AG20443 (cell line): ENCODE data around the gene PYGL.

Experiments
- DNase-seq: peaks from one replicate; pipeline ENCODE4 v3.0.0; 2012; ENCODE audit warnings: low spot score, mixed read lengths

Gene PYGL

DNA sequence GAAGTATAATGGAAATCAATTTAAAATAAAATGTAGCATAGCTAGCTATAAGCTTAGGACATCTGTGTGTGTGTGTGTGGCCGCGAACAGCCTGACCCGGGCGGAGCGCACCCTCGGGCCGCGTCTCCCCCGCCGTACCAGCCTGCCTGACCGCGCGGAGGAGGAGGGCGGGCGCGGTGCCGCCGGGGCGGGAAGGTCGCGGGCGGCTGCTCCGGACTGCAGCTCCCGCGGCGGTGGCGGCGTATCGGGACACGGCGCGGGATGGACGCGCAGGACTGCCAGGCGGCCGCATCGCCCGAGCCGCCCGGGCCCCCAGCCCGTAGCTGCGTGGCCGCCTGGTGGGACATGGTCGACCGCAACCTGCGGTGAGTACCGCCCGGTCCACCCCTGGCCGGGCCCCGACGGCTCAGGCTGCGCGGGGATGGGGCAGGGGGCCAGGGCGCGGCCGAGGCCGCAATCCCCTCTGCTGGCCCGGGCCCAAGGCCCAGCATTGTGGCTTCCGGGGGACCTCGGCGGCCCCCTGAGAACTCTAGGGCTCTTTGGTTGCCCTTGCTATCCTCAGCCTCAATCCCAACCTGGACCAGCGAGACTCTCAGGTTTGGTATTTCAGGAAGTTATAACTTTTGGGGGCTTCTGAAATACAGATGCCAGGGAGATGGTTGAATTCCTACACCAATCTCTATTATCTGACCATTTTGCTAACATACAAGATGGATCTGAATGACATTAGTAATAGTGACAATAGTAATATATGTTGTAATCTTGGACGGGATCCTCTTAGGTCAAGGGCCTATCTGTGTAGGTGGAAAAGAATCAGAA lies 72.2 kb downstream of the PYGL start, which contains the start of gene ABHD12B:
Gene ABHD12B, plus strand, starts transcription at position 140 of the 819 bp plus-strand sequence. Its CDS starts 122 bp downstream, at position 262.
- DNase-seq, result peak; percentile 52

DNA sequence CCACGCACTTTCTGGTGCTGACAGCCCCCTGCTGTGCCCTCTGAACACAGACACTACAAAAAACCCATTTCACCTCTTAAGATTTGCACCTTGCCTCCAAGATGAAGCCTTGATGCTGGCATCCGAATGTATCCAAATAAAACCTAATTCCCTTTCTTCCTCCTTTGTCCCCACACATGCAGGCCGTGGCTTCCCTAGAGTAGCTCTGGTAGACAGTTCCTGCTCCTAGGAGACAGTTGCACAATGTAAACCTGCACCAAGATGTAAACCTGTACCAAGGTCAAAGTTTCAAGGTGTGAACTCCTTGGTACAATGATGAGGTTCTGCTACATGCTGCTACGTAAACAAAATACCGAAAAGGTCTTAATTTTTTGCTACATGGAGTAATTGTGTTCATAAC lies 73.1 kb downstream of the PYGL start:
- no peak for DNase-seq

DNA sequence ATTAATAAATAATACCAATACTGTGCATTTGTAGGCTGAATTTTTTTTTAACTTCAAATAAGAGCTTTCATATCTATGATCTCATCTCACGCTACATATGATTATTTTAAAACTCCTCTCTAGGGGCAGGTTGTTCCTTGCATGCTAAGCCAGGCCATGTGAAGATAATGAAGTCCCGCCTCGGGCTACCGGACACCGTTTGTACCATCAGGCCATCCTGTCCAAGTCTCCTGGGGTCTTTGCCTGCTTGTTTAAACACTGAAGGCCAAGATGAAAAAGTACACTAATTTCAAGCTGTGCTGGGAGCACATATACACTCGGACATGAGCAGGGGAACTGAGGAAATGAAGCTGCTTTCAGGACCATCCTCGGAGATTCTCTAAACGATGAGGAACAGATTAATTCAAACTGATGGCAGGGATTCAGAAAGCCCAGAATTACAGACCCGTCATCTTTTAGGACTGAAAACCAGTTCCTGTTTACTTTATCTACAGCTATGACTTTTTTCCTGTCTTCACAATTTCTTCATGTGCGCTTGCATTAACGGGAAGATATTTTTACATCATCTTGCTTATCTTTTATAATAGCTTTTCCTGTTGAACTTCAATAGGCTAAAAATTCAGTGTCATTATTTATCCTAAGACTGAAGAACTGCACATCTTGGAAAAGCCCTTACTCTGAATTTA lies 78.7 kb downstream of the PYGL start:
- DNase-seq, result no peak

- DNase-seq, result no peak
Observed at GRCh38 chr14:50864946-50865345, 79.3 kb downstream of the PYGL start.

- DNase-seq, result no peak
Observed at GRCh38 chr14:50864237-50864636, 80.0 kb downstream of the PYGL start.

GRCh38 chr14:50862036-50862570 lies 82.2 kb downstream of the PYGL start:
- no peak for DNase-seq

GRCh38 chr14:50860478-50861086 lies 83.7 kb downstream of the PYGL start:
- DNase-seq, result peak; percentile 85

DNA sequence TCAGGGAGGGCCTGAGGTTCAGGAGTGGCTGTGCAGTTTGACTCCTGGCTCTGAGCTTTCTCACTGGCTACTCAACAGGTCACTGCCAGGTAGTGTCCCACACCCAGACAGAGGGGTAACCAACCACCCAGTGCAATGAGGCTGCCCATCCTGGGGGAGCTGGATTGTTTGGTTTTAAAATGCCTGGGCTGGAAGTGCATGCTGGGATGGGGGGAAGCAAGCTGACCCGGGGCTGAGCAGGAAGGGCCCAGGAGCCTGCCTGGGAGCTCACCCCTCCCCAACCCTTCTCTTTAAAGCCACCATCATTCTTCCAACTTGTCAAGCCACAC lies 85.0 kb downstream of the PYGL start:
- DNase-seq, result peak; percentile 42

- no peak for DNase-seq
Observed at GRCh38 chr14:50856660-50857059, 87.6 kb downstream of the PYGL start.

GRCh38 chr14:50855558-50855957 lies 88.7 kb downstream of the PYGL start:
- DNase-seq, result no peak
